GM20000 (cell line): ENCODE measurements around the gene XRCC4.

Experiments used
- DNase-seq: peaks from one replicate; pipeline ENCODE4 v3.0.0; 2012; ENCODE audit warnings: low spot score
- CTCF ChIP-seq: IDR thresholded peaks from 2 replicates; pipeline ENCODE4 v1.5.1; 2012; ENCODE audit warnings: mild to moderate bottlenecking, control low read depth; ENCODE audit errors: extremely low read depth, missing control alignments

XRCC4 gene

GRCh38 chr5:83312663-83313062, 235.3 kb downstream of the XRCC4 start:
- TF ChIP-seq CTCF, result no peak
- no peak for DNase-seq

GRCh38 chr5:83313436-83313835, 236.1 kb downstream of the XRCC4 start:
- DNase-seq, result no peak
- no peak for TF ChIP-seq CTCF

- TF ChIP-seq CTCF, result no peak
- DNase-seq, result no peak
Observed at GRCh38 chr5:83321483-83322055, 244.2 kb downstream of the XRCC4 start.

- TF ChIP-seq CTCF, result no peak
- no peak for DNase-seq
Observed at GRCh38 chr5:83322273-83322924, 245.1 kb downstream of the XRCC4 start.

- DNase-seq, result no peak
- TF ChIP-seq CTCF, result no peak
Observed at GRCh38 chr5:83323557-83324180, 246.3 kb downstream of the XRCC4 start.

- no peak for TF ChIP-seq CTCF
- no peak for DNase-seq
Observed at GRCh38 chr5:83331842-83332241, 254.5 kb downstream of the XRCC4 start.

- DNase-seq, result no peak
- no peak for TF ChIP-seq CTCF
Observed at GRCh38 chr5:83337453-83338035, 260.2 kb downstream of the XRCC4 start.
